HG03432 (cell line): ENCODE data around the gene SLC17A9.

ENCODE experiments used
- ATAC-seq: cut with Tn5 transposase; IDR thresholded peaks from one replicate; pipeline ENCODE4 v1.9.1; 2021; ENCODE audit warnings: mild to moderate bottlenecking, moderate library complexity; ENCODE audit not compliant: unreplicated experiment

Gene SLC17A9

DNA sequence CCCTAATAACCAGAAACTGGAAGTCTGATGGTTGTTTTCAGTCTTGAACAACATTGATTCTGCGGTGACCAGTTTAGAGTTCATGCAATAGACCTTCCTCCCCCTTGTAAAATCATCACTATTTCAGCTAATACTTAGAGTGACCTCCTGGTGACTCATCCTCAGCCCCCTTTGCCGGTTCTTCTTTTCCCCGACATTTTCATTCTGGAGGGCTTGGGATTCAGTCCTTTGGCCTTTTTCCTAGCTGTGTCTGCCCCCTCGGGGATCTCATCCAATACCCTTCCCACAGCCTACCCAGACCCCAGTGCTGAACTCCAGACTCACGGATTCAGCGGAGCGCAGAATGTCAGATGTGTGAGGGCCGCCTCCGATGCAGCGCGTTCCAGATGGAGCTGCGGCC is 61.8 kb downstream of the SLC17A9 start:
- no peak for ATAC-seq

DNA sequence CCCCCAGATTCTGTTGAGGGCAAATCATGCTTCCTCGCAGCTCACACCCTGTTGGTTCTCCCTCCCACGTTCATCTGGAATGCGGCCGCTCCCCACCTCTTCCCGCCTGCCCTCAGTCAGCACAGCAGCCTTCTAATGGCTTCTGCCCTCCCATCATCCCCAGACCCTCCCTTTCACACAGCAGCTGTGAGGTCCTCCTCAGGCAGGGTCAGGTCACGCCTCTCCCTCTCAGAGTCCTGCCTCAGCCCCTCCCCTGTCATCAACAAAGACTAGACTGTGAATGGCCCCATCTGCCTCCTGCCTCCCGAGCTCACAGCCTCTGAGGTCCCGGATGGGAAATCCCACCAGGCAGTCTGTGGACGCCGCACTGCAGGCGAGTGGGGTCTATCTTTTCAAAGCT is 62.2 kb downstream of the SLC17A9 start:
- ATAC-seq = no peak

DNA sequence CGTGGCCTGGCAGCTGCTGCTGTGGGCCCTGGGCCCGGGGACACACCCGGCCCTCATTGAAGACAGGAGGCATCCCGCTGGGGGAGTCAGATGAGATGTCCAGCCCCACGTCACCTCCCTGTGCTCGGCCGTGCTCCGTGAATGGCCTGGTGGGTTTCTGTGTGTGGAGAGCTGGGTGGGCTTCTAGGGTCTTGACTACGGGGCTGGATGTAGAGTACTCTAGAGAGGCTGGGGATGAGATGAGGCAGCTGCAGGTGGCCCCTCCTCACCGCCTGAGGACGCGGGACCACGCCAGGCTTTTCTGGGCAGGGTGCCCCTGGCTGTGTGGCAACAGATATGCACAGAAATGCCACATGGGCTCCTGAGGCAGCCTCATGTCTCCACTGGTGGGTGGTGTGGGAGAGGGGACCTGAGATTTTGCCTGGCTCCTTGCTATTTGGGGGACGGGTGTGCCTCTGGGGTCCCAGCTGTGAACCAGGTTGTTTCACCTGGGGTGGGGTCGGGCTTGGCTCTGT is 62.7 kb downstream of the SLC17A9 start:
- ATAC-seq = no peak

GRCh38 chr20:63015662-63016361 is 63.3 kb downstream of the SLC17A9 start:
- no peak for ATAC-seq

DNA sequence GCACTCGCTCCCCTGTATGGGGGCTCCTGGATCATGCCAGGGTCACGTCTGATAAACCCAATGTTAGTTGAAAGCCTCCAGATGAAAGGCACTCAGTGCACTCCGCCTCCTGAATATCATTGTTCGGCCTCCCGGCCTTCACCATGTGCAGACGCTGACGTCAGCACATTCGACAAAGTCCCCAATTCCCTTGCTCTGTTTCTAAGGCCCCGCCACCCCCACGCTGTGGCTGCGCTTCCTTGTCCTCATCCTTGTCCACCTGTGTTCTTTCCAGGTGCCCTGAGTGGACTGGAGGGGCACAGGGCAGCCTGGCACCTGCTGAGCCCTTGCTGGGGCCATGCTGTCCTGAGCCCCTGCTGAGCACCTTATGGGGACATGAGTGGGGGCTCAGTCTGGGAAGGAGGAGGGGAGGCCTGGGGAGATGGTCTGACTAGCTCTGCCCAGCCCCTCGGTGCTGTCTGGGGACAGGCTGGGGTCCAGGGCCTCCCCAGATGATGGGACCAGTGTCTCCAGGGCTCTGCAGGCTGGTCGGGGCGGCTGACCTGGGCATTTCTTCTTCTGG is 64.1 kb downstream of the SLC17A9 start:
- ATAC-seq = no peak

DNA sequence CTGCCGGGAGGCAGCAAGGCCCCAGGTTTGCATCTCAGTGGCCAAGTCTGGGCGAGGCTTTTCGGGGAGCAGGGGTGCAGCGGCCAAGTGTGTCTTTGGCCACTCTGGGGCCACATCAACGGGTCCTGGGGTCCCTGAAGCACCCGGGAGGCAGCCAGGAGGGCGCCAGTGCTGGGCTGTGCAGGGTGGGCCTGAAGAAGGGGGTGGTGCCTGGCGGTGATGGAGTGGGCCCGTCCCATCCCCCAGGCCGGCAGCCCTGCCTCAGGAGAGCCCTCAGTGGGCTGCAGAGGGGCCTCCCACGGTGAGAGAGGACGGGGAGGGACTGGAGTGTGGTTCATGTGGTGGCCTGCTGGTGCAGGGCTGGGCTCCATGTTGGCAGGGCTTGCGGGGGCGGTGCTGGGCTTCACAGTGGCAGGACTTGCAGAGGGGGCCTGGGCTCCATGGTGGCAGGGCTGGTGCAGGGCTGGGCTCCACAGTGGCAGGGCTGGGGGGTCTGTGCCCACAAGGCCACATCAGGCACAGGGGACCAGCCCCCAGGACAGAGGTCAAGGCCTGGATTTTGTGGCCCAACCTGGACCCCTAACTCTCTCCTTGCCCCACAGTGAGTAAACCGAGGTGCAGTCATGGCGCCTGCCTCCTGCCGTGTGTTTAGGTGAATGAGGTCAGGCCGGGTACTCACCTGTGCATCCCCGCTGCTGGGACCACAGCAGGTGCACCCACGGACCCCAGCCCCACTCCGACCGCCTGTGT is 64.7 kb downstream of the SLC17A9 start:
- ATAC-seq = no peak

- no peak for ATAC-seq
These were observed 65.4 kb downstream of the SLC17A9 start for GRCh38 chr20:63017826-63018411.
